ENCODE measurements around the gene MAPKAPK3.

GRCh38 chr3:50574444-50574831 lies 42.5 kb upstream of the MAPKAPK3 start:
- no peak for TF ChIP-seq CTCF (IDR thresholded peaks at IDR 0.05; ENCODE audit: poor library complexity)
- TF ChIP-seq EZH2 (IDR thresholded peaks at IDR 0.05; ENCODE audit: borderline replicate concordance), result no peak

All from hepatocyte (in vitro differentiated cells).